ENCODE data around the gene ASB10.

The ASB10 gene

DNA sequence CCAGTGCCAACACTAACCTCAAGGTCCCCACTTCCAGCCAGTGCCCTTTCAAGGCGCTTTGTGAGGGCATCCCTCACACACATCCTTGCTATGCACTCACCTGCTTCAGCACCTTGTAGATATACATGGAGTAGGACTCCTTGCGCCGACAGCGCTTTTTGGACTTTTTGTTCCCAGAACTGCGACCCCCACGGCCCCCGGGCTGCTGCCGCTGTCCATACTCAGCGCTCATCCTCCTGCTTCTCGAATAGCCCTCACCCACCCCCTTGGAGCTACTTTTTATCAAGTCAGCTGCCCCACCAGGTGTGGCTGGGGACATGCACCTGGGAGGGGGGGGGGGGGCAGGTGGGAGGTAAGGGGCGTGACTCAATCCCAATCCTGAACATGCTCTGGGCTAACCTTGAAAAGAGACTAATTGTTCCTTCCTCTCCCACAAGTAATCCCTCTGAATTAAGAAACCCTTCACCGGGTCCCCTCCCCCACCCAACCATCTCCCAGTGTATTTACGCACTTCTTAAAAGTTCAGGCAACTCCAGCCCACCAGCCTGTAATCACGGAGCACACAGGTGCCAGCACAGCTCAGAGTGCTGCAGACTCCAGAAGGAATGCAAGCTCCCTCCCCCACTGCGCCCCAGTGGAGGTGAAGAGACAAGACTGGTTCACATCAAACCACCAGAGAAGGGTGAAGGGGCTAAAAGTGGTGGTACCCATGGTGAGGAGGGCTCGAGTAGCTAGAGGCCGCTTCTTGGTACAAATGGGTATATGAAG lies 23.2 kb upstream of the ASB10 start, which contains the start of gene H2BK1:
Gene H2BK1 (minus strand): TSS at position 402 of the 768 bp plus-strand sequence. CDS start 170 bp downstream, at position 232.
- DNase-seq, result no peak

DNA sequence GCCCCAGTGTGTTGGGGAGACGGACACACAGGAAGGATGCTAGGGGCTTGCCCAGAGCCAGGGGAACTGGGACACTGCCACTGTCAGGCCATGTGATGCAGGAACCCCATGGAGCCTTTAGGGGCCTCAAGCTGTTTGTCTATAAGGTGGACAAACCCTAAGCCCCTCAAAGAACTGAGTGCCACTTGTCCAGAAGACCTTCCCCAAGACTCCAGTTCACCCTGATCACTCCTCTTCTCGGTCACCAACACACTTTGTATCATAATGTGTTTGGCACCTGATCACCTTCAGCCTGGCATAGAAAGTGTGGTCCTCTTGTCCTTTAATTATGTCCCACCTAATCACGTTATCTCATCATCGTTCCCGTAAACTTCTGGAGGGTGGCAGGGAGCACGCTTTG lies 22.5 kb upstream of the ASB10 start:
- DNase-seq, result no peak

DNA sequence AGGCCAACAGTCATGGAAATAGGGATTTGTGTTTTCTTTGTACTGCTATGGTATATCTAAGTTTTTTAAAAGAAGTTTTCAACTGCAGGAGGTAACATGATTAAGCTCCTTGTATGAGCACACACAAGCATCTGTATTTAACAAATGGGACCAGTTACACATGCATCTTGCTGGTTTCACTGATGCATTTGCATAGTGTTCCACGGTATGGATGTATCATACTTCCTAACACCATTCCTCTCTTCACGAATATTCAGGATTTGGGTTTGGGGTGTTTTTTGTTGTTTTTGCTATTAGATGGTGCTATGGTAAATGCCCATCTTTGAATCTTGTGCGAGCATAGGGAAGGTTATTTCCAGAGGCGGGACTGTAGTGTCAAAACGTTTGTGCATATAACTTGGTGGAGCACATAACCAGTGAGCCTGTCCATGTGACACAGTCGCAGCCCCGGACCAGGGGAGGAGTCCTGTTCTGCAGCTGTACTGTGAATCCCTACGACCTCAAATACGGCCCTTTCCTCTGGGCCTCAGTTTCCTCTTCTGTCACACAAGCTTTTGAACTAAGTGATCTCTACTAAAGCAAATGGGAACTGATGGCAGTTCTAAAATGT lies 21.3 kb upstream of the ASB10 start:
- DNase-seq, result no peak

DNA sequence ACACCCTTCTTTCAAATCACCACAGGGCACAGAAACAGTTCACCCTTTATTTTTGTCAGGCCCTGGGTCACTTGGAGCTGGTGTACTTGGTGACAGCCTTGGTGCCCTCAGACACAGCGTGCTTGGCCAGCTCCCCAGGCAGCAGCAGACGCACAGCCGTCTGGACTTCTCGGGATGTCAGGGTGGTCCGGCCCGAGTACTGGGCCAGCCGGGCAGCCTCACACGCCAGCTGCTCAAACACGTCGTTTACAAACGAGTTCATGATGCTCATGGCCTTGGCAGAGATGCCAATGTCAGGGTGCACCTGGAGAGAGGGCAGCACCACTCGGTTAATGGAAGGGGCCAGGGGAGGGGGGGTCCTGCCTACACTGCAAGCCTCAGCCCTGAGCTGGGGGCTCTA lies 20.8 kb upstream of the ASB10 start:
- no peak for DNase-seq

DNA sequence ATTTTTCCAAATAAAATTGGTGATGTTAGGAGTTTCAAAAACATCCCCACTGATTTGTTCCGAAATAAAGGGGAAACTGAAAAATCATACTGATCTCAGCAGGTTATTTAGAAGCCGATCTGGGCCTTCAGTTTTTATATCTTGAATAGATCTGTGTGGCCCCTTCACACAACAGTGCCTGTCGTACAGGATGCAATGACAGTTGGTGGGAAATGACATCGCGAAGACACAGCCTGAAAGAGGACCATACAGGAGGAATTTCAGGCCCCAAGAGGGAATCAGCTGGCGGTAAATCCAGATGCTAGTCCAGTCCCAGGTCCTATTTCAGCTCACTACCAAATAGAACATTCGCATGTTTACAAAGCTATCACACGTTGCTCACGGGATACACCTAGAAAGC lies 20.3 kb upstream of the ASB10 start:
- no peak for DNase-seq

DNA sequence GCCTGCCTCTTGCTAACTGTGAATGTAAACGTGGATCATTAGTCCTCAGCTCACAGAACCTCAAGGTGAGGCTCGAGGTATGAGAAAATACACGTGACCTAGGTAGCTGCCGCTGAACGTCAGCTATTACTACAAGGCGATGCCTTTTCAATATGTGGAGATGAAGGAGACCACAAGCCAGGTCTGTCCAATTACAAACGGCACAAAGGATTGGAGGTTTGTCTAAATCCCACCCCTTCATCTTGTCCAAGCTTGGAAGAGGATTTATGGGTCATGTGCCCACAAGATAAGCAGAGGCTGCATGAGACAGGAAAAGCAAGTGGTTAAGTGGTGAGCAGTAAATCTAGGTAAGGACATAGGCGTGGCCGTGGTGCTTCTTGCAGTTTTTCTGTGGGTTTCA lies 19.9 kb upstream of the ASB10 start:
- DNase-seq, result no peak

DNA sequence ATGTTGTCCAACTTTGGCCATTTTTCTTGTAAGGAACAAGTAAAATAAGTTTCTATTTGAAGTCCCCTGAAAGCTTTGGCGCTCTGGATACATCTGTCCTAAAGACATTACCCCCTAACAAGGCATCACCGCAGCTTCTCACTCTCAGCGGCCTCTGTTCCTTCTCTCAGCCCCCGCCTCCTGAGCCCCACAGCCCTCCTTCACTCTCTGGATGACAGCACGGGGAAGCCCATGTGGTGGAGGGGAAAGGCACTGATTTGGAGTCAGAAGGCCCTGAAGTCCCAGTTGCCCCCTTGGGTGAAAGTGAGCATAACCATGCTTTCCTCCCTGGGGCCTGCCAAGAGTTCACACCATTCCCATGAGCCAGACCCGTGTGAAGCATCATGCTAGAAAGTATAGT lies 18.7 kb upstream of the ASB10 start:
- DNase-seq, result no peak

DNA sequence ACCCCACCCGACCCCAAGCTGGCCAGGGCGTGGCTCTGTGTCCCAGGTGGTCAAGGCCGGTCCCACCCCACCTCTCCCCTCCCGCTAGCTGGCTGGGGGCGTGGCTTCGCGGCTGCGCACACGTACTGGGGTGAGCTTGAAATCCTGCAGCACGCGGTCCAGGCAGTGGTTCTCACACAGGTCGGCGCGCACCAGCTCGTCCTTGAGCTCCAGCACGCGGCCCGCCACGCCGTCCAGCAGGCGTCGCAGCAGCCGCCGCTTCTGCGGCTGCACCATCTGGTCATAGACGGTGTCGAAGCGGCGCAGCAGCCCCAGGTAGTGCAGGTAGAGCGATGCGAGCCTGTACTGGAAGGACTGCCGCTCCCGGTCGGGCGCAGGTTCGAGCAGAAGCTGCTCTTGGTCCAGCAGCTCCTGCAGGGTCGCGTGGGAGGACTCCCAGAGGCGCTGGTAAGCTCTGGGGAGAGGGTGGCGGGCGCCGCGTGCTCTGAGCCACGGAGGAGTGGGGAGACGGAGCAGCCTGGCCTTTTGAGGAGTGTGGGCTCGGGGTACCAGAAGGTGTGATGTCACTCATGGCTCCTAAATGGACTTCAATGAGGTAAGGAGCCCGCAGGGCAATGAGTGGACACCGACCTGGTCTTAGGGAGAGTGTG lies 17.5 kb upstream of the ASB10 start:
- DNase-seq, result no peak

DNA sequence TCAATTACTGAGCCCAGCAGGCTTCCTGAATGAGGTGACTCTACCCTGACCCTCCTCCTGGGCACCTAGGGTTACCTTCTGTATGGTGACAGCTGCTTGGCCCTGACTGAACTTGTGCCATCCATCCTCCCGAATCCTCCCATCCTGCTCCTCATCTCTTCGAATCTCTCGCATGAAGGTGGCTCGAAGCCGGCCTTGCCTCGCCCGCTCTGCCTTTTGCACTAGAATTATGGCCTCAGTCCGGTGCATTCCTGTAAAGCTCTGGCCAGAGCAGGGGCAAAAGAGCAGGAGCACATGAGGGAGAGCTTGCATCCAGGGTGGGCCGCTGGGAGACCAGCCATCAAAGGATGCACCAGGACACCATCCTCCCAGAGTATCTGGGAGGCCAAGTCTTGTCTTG lies 15.8 kb upstream of the ASB10 start:
- DNase-seq, result no peak

DNA sequence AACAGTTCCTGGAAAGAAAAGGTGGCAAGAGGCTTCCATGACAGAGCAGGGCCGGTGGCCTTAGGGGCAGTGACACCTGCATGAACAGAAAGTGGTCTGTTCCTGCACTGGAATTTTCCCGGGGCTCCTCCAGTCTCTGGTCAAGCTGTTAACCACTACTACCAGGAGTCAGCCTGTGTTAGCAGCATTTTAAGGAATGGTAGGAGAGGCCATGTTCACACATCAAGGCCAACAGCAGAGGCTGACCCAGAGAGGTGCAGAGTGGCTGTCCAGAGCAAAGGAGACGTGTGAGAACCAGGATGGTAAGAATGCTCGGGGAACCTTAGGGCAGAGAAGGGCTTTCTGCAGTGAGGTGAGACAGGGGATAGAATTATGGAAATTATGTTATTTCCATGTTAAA lies 14.7 kb upstream of the ASB10 start:
- no peak for DNase-seq

DNA sequence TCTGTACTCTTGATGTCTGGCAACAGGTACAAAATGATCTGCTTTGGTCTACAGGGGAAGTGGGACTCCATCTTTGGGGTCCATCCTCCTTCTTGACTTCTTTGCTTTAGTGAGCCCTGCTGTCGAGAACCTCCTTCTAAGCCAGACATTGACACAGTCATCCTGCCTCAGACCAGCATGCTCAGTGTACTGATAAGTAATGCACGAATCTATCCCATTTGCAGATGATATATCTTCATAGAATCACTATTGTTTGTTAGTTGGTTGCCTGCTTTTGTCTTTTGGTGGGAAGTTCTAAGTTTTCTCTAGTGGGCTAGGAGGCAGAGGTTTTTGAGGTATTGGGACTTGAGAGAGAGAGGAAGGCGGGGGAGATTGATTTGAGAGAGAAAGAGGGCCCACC lies 14.3 kb upstream of the ASB10 start:
- no peak for DNase-seq

DNA sequence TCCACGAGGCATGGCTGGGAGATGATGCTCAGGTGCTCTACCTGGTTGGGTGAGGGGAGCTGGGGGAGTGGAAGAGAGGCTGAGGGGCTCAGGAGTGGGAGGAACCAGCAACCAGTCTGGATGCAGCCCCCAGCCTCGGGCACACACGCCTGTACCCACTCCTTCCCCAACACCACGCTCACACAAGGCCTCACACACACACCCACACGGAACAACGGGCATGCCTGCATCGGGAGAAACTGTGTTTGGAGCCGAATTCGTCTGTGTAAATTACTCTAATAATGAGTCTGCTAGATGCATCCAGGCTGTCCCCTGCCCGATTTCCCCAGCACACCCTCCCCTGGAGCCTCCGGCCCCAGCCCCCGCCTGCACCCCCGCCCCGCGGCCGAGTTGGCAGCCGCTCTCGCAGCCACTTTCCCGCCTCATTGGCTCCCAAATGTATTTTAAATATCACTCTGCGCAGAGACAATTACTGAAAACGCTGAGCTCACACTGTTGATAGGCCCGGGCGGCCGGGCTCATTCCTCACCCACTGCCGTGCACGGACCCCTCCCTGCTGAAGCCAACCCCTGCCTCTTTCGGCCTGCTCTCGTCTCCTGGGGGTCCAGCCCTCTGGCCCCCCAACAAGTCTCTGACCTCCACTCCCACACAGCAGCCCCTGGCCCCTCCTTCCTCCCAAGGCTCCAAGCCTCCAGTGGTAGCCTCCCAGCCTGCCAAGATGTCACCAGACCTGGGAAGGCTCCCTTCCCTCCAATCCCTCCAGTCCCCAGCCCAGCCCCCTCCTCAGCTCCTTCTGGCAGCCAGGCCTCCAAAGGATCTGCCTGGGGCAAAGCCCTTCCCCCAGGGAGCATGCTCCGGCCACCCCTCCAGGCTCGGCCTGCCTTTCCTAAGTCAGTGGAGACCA lies 12.1 kb upstream of the ASB10 start:
- no peak for DNase-seq

DNA sequence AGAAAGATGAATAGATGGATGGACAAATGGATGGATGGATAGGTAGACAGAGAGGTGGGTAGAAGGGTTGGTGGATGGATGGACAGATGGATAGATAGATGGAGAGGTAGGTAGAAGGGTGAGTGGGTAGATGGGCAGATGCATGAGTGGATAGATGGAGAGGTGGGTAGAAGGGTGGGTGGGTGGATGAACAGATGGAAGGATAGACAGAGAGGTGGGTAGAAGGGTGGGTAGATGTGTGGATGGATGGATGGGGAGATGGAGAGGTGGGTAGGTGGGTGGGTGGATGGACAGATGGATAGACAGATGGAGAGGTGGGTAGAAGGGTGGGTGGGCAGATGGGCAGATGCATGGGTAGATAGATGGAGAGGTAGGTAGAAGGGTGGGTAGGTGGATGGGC lies 10.9 kb upstream of the ASB10 start:
- no peak for DNase-seq

DNA sequence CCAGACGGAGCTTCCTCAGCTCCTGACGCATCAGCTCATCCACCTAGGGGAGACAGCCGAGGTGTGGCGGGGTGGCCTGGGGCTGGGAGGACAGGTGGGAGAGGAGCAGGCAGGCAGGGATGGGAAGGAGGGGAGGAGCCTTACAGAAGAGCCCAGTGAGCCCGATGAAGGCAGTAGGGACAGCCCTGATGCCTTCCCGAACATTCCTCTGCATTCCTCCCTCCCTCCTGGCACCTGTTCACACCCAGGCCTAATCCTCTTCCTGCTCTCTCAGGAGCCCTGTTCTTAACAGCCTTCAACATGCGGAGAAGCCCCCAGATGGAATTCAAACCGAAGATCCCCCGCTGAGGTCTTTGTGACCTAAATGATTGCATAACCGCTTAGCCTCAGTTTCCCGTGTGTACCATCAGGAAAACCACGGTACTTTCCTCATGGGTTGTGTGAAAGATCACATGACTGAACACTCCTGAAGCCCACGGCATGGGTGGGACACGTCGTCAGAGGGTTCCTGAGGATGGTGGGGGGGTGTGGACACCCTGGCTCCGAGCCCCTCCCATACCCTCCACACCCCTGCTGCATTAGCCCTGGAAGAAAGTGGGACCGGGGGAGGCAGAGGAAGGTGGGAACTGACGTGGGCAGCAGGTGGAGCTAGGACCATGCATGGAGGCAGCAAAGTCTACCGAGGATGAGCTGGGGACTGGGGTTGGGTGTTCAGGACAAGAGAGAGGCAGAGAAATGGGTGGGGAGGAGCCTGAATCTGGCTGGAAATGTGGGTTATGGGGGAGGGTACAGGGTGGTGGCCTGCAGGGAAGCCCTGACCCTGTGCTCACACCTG lies 8.8 kb upstream of the ASB10 start:
- DNase-seq, result no peak

DNA sequence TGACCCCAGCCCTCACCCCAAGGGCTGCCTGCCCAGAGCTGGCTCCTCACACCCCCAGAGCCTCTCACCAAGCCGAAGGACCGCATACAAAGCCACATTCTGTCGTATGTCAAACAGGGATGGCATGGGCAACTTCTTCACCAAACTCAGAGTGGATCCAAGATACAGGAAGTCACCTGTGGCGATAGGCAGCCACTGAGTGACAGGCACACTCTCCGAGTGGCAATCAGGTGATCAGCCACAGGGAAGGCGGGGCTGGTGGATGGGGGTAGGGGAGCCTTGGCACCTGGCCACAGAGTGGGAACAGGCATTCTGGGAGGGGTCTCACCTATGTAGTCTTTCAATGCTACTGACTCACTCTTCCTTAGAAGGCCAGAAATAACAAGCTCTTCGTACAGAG lies 7.1 kb upstream of the ASB10 start:
- no peak for DNase-seq

DNA sequence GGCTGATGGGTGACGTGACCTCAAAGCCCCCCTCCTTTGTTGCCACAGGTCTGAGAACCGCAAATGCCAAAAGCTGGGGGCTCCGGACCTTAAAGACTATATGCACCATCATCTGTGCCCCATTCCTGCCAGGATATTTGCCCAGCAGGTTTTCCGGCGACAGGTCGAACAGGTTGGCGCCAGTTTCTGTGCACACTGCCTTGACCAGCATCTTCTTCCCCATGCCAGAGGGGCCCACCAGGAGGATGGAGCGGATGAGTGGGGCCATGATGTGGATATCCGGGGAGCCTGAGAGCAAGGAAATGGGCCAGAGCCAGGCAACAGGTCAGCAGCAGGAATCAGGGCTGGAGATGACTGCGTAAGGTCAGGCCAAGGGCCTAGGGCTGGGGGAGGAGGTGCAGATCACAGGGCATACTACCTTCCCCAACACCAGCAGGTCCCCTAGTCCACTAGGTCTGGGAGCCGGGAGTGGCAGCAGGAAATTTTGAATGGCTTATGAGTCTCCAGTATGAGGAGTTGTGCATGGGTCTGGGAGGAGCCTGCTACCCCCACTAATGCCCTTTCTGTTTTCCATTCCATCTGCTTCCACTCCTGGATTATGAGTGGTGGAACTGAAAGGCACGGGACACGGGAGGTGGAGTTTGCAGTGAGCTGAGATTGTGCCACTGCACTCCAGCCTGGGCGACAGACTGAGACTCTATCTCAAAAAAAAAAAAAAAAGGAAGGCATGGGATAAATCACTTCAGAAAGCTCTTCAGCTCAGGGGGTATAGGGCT lies 6.3 kb upstream of the ASB10 start:
- DNase-seq, result no peak

DNA sequence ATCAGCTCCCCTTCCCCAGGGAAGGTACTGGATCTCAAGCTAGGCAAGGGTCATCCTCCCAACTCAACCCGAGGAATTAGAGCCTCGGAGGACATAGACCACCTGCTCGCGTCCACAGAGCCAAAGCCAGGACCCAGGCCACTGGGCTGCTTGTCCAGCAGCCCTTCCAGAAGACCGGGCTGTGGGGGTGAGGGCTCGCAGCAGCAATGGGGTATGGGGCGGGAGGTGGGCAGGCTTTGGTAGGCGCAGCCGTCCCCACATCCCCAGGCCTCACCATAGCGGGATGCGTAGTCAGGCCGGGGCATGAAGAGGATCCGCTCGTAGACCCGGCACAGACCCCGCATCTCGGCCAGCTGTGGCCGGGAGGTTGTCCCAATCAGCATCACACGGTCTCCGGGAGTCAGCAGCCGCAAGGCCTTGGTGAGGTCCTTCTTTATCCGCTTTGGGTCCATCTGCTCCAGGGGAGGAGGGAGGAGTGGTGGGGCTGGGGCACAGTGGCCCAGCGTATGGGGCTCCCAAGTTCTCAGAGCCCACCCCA lies 5.0 kb upstream of the ASB10 start:
- DNase-seq, result no peak

DNA sequence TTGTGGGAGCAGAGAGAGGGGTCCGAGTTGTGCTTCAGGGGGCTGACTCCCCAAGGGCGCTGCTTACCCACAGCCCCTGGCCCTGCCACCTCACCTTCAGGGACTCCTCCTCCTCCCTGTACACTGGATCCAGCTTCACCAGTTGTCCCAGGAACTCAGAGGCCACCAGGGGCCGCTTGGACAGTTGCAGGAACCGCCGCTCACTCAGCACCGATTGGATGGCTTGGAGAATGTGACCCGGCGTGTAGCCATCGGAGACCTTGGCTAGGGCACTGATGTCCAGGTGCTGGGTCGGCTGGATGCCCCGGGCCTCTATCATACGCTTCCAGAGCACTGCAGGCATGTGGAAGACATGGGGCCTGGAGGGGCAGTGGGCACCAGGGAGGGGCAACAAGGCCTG lies 4.5 kb upstream of the ASB10 start:
- no peak for DNase-seq

DNA sequence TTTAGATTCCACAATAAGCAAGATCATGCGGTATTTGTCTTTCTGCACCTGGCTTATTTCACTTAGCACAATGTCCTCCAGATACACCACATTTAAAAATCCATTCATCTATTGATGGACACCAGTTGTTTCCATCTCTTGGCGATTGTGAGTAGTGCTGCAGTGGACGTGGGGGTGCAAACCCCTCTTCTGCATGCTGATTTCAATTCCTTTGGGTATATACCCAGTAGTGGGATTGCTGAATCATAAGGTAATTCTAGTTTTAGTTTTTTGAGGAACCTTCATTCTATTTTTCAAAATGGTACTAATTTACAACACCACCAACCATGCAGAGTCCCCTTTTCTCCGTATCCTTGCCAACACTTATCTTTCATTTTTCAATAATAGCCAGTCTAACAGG lies 2.0 kb upstream of the ASB10 start:
- no peak for DNase-seq

DNA sequence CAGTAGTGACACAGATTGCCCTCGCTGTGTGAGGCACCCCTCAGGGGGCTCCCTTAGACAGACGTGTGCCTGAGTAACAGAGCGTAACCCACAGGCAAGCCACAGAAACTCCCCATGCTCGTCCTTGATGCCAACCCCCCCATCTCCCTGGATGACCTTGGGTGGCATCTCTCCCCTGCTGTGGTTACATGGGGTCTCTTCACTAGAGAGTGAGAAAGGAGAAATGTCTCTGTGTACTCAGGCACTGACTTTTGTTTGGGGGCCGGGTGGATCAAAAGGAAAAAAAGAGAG lies 1.1 kb upstream of the ASB10 start:
- DNase-seq, result no peak
